Ovary (tissue), 9 donors: ENCODE measurements around the gene STX5. TPM values are rescaled to one million over a fixed set of nuclear protein-coding genes. Genes with fewer than 3 reads are reported as not detected.
A peak's percentile ranks its signal among the peaks of the same experiment; 100 is the strongest.

Source experiments
- DNase-seq, 5 donors: peaks; one replicate each; pipeline ENCODE4 v3.0.0-alpha.2; 2019 to 2020
- H3K27ac ChIP-seq, 2 donors: fragments of 200-600 bp; one replicate each; pipeline versions ENCODE4 v1.5.1 to v1.8.0; 2019 to 2022
- H3K27me3 ChIP-seq: fragments of 200-600 bp; one replicate; pipeline ENCODE4 v1.8.0; 2022
- H3K36me3 ChIP-seq: fragments of 200-600 bp; sonication (generic); one replicate; pipeline ENCODE4 v1.5.1; 2019
- H3K4me1 ChIP-seq: one replicate; pipeline ENCODE4 v1.8.1; 2013; ENCODE audit warnings: mild to moderate bottlenecking, moderate library complexity; ENCODE audit not compliant: insufficient read depth
- H3K4me3 ChIP-seq: fragments of 200-600 bp; sonication (generic); one replicate; pipeline ENCODE4 v1.5.1; 2017
- H3K9me3 ChIP-seq, 2 donors: fragments of 200-600 bp in 1 of 2; sonication (generic) in 1 of 2; one replicate each; pipeline versions ENCODE4 v1.5.1 to v1.8.1; 2013 to 2019; ENCODE audit warnings: mild to moderate bottlenecking in 1 of 2, moderate library complexity in 1 of 2
- CTCF ChIP-seq, 3 donors: fragments of 450-650 bp in 2 of 3; fragments of 200-600 bp in 1 of 3; IDR thresholded peaks; one replicate each; pipeline versions ENCODE4 v1.5.1 to v1.8.0; 2016 to 2022; ENCODE audit warnings: antibody characterized with exemption in 3 of 3, mild to moderate bottlenecking in 1 of 3
- EP300 ChIP-seq: sonication (generic); formaldehyde crosslinking; IDR thresholded peaks from one replicate; pipeline ENCODE4 v1.6.1; 2017; ENCODE audit warnings: antibody characterized with exemption
- POLR2A ChIP-seq: fragments of 450-650 bp; IDR thresholded peaks from one replicate; pipeline ENCODE4 v1.6.1; 2017; ENCODE audit warnings: antibody characterized with exemption, mild to moderate bottlenecking, moderate library complexity
- WGBS, 3 donors: extraction: QIAGEN DNeasy Blood & Tissue Kit in 1 of 3; methylation state at CpG; one replicate each; pipeline versions ENCODE4 v1.1.5 to v1.1.7; 2013 to 2017; 5-methylcytosine and 5-hydroxymethylcytosine counted together
- intact Hi-C, 4 donors: fragments of 100-400 bp; cut with DNase I; formaldehyde crosslinking; loops; one replicate each; pipeline versions ENCODE4 v1.11.0 to v1.15.1; 2022 to 2023
- polyA plus RNA-seq, 2 donors: library from polyadenylated mRNA; stranded (reverse); fragments of 200-250 nt in 1 of 2; fragments of 350-450 nt in 1 of 2; fragmentation: Illumina TruSeq in 1 of 2; extraction: RNeasy Lipid Tissue Mini Kit (QIAGEN cat#74804) in 1 of 2; gene quantifications; one replicate each; pipeline ENCODE4 v1.2.3, GENCODE V29; 2013 to 2014
- total RNA-seq, 7 donors: library from RNA; depleted of rRNA in 2 of 7; stranded (reverse); fragments of >200 nt in 2 of 7; fragmentation: NEBNext Ultra II Directional in 3 of 7; extraction: Animal tissue kit (Norgen Biotek cat#: 25700) in 3 of 7; gene quantifications; one replicate each; pipeline versions ENCODE4 v1.1.0 to v1.2.4, GENCODE V29; 2016 to 2023
- donor health status: DM: no; HTN: no; CAD: no; lungs with moderate emphysema.
- donor health status: DM: no; HTN: no; CAD: no.
- donor health status: Bipolar disorder and iron deficiency.
- donor health status: DM: yes; HTN: yes; CAD: no.
- donor health status: DM: no; HTN: no; CAD: no.
- donor health status: DM: yes; HTN: yes; CAD: no.

The STX5 gene
- total and polyA plus RNA-seq, 9 donors = 33.2 to 60.7 (median 49.1) TPM

- Histone ChIP-seq H3K4me3 (no peak overlapping the region), H3K9me3 (no peaks in the 10 kb centered on the region), H3K4me1 (no peaks in the 10 kb centered on the region), H3K36me3 (no peaks in the 10 kb centered on the region), H3K27ac (no peak overlapping the region), H3K27me3 (no peaks in the 10 kb centered on the region)
- WGBS, 3 donors = 90 to 98% (median 93%) methylated on average over 4 of the region's 4 CpGs
- DNase-seq = no peak
- no peak for TF ChIP-seq EP300
- no peak for TF ChIP-seq POLR2A
- TF ChIP-seq CTCF (IDR thresholded peaks at IDR 0.05) = no peak
- intact Hi-C loops = no loop called here
Observed at GRCh38 chr11:62817129-62817528, 14.7 kb downstream of the STX5 start.

GRCh38 chr11:62816557-62816956, 15.3 kb downstream of the STX5 start:
- TF ChIP-seq POLR2A = no peak
- no peak for TF ChIP-seq CTCF (IDR thresholded peaks at IDR 0.05)
- TF ChIP-seq EP300 = no peak
- no peak overlapping the region for H3K4me3 ChIP-seq
- H3K27ac ChIP-seq = no peak overlapping the region
- H3K36me3 ChIP-seq = no peaks in the 10 kb centered on the region
- 83 to 94% (median 89%) methylated on average over 8 of the region's 8 CpGs for WGBS, 3 donors
- intact Hi-C loops = no loop called here
- no peaks in the 10 kb centered on the region for H3K4me1 ChIP-seq
- H3K9me3 ChIP-seq = no peaks in the 10 kb centered on the region
- no peaks in the 10 kb centered on the region for H3K27me3 ChIP-seq
- no peak for DNase-seq

- Histone ChIP-seq H3K4me1 (no peaks in the 10 kb centered on the region), H3K27ac (no peak overlapping the region), H3K4me3 (no peak overlapping the region), H3K9me3 (no peaks in the 10 kb centered on the region), H3K27me3 (no peaks in the 10 kb centered on the region), H3K36me3 (no peaks in the 10 kb centered on the region)
- TF ChIP-seq EP300 (no peak), POLR2A (no peak), CTCF (IDR thresholded peaks at IDR 0.05) (no peak)
- intact Hi-C loops = no loop called here
- DNase-seq = no peak
- WGBS, 3 donors = 41 to 79% (median 59%) methylated on average over 2 of the region's 2 CpGs
Observed at GRCh38 chr11:62811659-62812058, 20.2 kb downstream of the STX5 start.

- DNase-seq = no peak
- 3 to 18% (median 8%) methylated on average over 1 of the region's 1 CpG for WGBS, 3 donors
- no peak for TF ChIP-seq EP300
- TF ChIP-seq POLR2A = no peak
Observed at GRCh38 chr11:62810748-62811147, 21.1 kb downstream of the STX5 start.

GRCh38 chr11:62806611-62807121, 25.2 kb downstream of the STX5 start:
- Histone ChIP-seq H3K36me3 (no peaks in the 10 kb centered on the region), H3K27ac (peak overlapping the region in 1 of 2 donors; percentile 80), H3K4me1 (peaks cover 6% of the 10 kb centered on the region), H3K27me3 (no peaks in the 10 kb centered on the region), H3K9me3 (no peaks in the 10 kb centered on the region), H3K4me3 (no peak overlapping the region)
- TF ChIP-seq CTCF (IDR thresholded peaks at IDR 0.05) = no peak
- TF ChIP-seq POLR2A = no peak
- no peak for TF ChIP-seq EP300
- peak in 2 of 5 donors; percentile 39 to 52 for DNase-seq
- 73 to 78% (median 74%) methylated on average over 5 of the region's 5 CpGs for WGBS, 3 donors
- intact Hi-C loops = loop anchor here in 1 of 4 donors (5.0 kb wide), 1 partner anchor 766 kb away; no protein-coding TSS in a partner anchor

More at GRCh38 chr11:62810748-62811147, 21.1 kb downstream of the STX5 start:
- Histone ChIP-seq H3K36me3 (no peaks in the 10 kb centered on the region), H3K4me1 (no peaks in the 10 kb centered on the region), H3K27me3 (no peaks in the 10 kb centered on the region), H3K9me3 (no peaks in the 10 kb centered on the region), H3K4me3 (no peak overlapping the region), H3K27ac (no peak overlapping the region)
- intact Hi-C loops = no loop called here
